PFSK-1 (cell line): ENCODE data around the gene NOTUM.

ENCODE experiments used
- FOXP2 ChIP-seq: optimal IDR thresholded peaks from 2 replicates; pipeline ENCODE3; 2011; ENCODE audit warnings: borderline replicate concordance, control low read depth, inconsistent platforms; ENCODE audit not compliant: insufficient read depth; ENCODE audit errors: extremely low read length, extremely low read depth
- POLR2AphosphoS5 ChIP-seq: IDR thresholded peaks from 2 replicates; pipeline ENCODE4 v1.6.1; 2012; ENCODE audit warnings: low read depth, mild to moderate bottlenecking, control low read depth, low read length, moderate library complexity
- SIN3A ChIP-seq: IDR thresholded peaks from 2 replicates; pipeline ENCODE4 v1.6.1; 2012; ENCODE audit warnings: mild to moderate bottlenecking, low read length, moderate library complexity, borderline replicate concordance; ENCODE audit not compliant: insufficient read depth
- TAF1 ChIP-seq: IDR thresholded peaks from 2 replicates; pipeline ENCODE4 v1.6.1; 2012; ENCODE audit warnings: low read length, control low read depth, borderline replicate concordance; ENCODE audit not compliant: insufficient read depth
- TF ChIP-seq, protein P1 (sequence below), 2 experiments: IDR thresholded peaks; 2 replicates each; pipeline versions ENCODE4 v1.6.1 to v1.8.0; 2011 to 2012; ENCODE audit warnings: low read depth in 2 of 2, low read length in 2 of 2, control low read depth in 1 of 2, inconsistent platforms in 1 of 2, mild to moderate bottlenecking in 1 of 2, moderate library complexity in 1 of 2; ENCODE audit not compliant: insufficient read depth in 1 of 2

NOTUM gene

DNA sequence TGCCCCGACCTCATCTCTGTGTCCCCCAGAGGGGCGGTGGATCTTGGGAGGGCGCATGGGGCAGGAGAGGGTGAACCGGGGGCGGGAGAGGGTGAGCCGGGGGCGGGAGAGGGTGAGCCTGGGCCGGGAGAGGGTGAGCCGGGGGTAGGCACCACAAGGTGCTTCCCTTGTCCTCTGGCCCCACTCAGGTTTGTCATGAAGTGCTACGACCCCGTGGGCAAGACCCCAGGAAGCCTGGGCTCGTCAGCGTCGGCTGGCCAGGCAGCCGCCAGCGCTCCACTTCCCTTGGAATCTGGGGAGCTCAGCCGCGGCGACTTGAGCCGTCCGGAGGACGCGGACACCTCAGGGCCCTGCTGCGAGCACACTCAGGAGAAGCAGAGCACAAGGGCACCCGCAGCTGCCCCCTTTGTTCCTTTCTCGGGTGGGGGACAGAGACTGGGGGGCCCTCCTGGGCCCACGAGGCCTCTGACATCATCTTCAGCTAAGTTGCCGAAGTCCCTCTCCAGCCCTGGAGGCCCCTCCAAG is 35.3 kb upstream of the NOTUM start:
- TF ChIP-seq, protein P1, sequence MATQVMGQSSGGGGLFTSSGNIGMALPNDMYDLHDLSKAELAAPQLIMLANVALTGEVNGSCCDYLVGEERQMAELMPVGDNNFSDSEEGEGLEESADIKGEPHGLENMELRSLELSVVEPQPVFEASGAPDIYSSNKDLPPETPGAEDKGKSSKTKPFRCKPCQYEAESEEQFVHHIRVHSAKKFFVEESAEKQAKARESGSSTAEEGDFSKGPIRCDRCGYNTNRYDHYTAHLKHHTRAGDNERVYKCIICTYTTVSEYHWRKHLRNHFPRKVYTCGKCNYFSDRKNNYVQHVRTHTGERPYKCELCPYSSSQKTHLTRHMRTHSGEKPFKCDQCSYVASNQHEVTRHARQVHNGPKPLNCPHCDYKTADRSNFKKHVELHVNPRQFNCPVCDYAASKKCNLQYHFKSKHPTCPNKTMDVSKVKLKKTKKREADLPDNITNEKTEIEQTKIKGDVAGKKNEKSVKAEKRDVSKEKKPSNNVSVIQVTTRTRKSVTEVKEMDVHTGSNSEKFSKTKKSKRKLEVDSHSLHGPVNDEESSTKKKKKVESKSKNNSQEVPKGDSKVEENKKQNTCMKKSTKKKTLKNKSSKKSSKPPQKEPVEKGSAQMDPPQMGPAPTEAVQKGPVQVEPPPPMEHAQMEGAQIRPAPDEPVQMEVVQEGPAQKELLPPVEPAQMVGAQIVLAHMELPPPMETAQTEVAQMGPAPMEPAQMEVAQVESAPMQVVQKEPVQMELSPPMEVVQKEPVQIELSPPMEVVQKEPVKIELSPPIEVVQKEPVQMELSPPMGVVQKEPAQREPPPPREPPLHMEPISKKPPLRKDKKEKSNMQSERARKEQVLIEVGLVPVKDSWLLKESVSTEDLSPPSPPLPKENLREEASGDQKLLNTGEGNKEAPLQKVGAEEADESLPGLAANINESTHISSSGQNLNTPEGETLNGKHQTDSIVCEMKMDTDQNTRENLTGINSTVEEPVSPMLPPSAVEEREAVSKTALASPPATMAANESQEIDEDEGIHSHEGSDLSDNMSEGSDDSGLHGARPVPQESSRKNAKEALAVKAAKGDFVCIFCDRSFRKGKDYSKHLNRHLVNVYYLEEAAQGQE (IDR thresholded peaks at IDR 0.05; ENCODE audit: insufficient read depth in 1 of 2, low read depth in 2 of 2, low read length in 2 of 2) = no peak
- TF ChIP-seq FOXP2 (no peak), TAF1 (no peak), POLR2AphosphoS5 (no peak), SIN3A (no peak)

DNA sequence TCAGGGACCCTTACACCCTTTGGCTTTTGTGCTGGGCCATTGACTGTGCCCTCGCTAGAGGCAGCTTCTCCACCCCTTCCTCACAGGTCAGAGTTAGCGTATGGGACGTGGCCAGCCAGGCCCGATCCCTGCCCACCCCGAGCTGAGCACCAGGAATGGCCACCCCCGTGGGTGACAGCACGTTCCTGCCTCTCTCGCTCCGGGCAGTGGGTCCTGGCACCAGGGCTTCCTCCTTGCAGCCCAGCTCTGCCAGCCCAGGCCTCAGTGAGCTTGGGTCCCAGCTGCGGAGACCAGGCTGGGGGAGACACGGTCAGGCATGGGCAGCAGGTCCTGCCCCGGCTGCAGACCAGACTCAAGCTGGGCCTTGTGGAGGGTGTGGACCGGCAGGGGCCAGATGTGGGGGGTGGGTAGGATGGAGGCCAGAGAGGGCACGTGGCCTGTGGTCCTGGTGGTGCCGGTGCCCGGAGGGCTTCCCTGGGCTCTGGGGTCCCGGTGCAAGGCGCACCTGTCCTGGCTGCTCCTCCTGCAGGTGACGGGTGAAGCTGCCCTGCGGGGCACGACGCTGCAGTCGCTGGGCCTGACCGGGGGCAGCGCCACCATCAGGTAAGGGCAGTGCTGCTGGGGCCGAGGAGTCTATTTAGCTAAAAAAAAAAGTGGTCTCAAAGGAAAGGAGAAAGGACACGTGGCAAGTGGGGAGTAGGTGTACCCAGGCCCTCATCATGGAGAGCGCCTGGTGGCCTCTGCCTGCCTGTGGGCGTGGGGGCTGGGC is 34.7 kb upstream of the NOTUM start:
- TF ChIP-seq TAF1 = no peak
- TF ChIP-seq POLR2AphosphoS5 = no peak
- TF ChIP-seq, protein P1 (IDR thresholded peaks at IDR 0.05; ENCODE audit: insufficient read depth in 1 of 2, low read depth in 2 of 2, low read length in 2 of 2) = no peak
- TF ChIP-seq SIN3A = no peak
- no peak for TF ChIP-seq FOXP2

DNA sequence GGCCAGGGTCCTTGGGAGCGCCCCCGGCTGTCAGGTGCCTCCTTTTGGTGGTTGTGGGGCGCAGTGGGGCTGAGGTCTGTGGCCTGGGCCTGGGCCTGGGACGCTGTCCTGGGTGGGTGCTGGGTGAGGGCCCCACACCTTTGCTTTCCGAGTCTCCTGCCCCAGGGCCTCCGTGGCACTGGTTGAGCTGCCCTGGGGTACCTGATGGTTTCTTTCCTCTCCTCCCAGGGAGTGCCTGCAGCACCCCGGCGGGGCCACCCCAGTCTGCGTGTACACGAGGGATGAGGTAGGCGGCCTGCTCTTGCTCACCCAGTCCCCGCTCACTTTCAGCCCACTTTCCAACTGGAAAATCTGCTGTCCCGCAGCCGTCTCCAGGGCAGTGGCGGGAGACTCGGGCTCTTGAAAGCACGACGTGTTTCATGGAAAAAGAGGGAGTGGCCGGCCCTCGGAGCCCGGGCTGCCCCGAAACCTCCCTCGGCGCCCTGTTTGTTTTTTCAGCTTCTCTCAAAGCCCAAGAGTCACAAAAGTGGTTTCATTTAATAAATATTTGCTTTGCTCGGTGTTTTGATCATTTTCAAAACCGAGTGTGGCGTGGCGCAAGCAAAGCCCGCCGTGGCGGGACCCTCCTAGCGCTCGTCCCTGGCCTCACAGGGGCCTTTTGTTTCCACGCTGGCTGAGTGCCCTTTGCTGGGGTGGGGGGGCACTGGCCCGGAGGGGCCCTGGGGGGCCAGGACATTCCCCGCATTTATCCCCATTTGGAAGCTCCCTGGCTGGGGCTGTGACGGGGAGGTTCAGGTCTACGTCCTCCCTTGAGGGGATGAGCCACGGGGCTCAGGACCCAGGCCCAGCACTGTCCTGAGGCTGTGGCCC is 33.8 kb upstream of the NOTUM start:
- no peak for TF ChIP-seq TAF1
- no peak for TF ChIP-seq POLR2AphosphoS5
- no peak for TF ChIP-seq FOXP2
- no peak for TF ChIP-seq SIN3A
- TF ChIP-seq, protein P1 (IDR thresholded peaks at IDR 0.05; ENCODE audit: insufficient read depth in 1 of 2, low read depth in 2 of 2, low read length in 2 of 2) = no peak

DNA sequence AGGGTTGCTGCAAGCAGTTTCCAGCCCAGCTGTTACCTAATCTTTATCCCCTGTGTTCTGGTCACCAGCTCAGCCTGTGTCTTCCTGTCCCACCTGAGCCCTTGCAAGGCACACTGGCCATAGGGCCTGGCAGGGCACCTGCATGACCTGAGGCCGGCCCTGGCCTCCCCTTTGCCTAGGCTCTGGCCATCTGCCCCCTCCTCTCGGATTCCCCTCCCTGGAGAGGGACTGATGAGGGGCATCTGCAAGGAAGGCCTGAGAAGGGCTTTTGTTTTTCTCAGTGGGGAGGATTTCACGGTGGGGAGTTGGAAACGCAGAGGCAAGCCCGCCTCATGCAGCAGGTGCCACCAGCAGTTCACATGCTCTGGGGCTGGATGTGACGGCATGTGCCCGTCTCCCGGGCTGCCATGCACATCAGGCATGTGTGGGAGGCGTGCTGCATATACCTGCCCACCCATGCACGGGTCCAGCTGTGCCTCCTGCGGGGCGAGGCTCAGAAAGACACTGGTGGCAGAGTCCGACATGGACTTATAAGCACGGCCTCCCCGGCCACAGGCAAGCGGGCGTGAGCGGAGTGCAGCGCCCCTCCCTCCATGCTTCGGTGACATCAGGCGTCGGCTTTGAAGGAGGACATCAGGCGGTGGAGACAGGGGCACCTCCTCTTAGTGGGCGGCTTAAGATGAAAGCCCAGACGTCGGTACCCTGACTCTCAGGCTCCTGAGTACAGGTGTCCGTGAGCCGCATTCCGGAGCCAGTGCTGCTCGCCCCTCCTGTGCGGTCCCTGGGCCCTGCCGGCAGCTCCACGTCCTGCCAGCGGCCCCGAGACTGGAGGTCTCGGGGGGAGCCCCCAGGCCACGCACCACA is 33.0 kb upstream of the NOTUM start:
- TF ChIP-seq TAF1 = no peak
- no peak for TF ChIP-seq SIN3A
- no peak for TF ChIP-seq POLR2AphosphoS5
- TF ChIP-seq FOXP2 = no peak
- TF ChIP-seq, protein P1 (IDR thresholded peaks at IDR 0.05; ENCODE audit: insufficient read depth in 1 of 2, low read depth in 2 of 2, low read length in 2 of 2) = no peak
